Measurements from ENCODE around the gene RARG.

Gene RARG

DNA sequence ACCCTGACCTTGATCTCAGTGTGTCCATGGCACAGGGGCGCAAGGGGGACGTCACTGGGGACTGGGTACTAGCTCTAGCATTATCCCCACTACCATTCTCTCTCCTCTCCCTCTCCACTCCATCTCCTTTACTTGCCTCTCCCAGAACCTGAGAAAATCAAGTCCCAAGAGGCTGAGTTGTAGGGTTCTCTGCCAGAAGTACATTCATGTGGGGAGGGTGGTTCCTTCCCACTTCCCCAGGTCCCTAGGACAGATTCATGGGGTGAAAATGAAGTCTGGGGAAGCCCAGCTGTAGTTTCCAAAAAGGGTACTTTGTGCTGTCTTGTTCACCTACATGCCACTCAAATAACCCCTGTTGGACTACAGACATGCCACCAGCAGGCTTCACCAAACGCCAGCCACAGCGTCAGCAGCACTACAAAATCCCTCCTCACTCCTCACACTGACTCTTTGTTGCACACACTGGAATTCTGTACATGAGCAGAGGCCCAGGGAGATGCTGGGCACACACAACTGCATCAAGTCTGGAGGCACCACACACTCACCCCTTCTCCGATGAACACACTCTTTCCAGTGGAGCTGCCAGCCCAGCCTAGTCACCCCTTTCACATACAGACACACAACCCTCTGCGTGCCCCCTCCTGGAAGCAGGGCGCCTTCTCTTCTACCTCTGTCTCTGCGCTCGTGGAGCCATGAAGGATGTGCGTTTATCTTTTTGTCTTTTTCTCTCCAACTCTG is 6.9 kb downstream of the RARG start:
- no peaks in the 10 kb centered on the region for H3K9me3 ChIP-seq (ENCODE audit: control insufficient read depth, insufficient read depth, low read depth, low read length)
- TF ChIP-seq, protein P1, sequence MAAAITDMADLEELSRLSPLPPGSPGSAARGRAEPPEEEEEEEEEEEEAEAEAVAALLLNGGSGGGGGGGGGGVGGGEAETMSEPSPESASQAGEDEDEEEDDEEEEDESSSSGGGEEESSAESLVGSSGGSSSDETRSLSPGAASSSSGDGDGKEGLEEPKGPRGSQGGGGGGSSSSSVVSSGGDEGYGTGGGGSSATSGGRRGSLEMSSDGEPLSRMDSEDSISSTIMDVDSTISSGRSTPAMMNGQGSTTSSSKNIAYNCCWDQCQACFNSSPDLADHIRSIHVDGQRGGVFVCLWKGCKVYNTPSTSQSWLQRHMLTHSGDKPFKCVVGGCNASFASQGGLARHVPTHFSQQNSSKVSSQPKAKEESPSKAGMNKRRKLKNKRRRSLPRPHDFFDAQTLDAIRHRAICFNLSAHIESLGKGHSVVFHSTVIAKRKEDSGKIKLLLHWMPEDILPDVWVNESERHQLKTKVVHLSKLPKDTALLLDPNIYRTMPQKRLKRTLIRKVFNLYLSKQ (tag by site-specific recombination; IDR thresholded peaks at IDR 0.05; ENCODE audit: borderline replicate concordance): no peak
- TF ChIP-seq ZNF558 (tag by site-specific recombination; IDR thresholded peaks at IDR 0.05) (no peak), ZNF341 (tag by site-specific recombination; IDR thresholded peaks at IDR 0.05; ENCODE audit: low read depth) (peak; percentile 2)
- POLR2A ChIA-PET: interaction anchor here (0.6 to 1.0 kb wide), 3 partner anchors 10 to 901 kb away, joined by 3 to 5 read pairs (median 4); no protein-coding TSS in a partner anchor
- no peaks in the 10 kb centered on the region for H3K36me3 ChIP-seq (ENCODE audit: control insufficient read depth in 2 of 2, insufficient read depth in 1 of 2, low read length in 2 of 2)
- no peak overlapping the region for H3K4me3 ChIP-seq (ENCODE audit: low read depth, low read length)
- CTCF ChIA-PET: interaction anchor here (0.6 to 1.3 kb wide), 5 partner anchors 9 to 61 kb away, joined by 3 read pairs; no protein-coding TSS in a partner anchor
- peaks cover 4% of the 10 kb centered on the region for H3K4me1 ChIP-seq (ENCODE audit: control insufficient read depth, insufficient read depth, low read length)
- H3K27ac ChIP-seq (ENCODE audit: extremely low read depth, low read depth, low read length): no peak overlapping the region

DNA sequence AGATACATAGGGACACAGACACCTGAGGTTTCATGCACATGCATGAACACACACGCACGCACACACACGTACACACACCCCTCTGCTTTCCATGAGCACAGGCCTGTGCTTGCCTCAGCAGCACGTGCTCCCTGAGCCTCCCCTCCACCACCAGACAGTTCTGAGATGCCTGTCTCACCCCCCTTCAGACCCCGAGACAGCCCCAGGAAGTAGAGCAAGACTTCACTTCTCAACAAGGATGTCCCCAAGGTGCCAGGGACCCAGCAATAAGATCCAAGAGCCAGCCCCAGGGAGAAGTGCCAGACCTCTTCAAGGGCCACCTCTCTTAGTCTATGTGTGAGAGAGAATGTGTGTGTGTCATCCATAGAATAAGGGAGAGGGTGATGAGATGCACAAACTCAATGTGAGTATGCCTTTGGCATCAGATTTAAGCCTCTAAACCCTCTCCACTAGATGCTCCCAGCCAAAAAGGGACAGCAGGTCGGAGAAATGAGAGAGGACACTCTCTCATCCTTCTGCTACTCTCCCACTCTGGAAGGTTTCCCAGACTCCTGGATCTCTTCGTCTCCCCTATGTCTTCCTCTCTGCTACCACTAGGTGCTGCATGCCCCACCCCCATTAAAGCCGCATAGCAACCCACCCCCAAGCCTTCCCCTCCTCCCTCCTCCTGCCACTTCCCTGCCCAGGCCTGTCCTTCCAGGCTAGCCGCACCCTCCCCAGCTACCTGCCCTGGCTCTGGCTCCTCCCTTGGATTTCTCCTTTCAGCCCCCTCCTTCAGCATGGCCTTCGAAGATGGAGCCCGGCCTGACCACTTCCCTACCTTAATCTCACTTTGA is 7.7 kb downstream of the RARG start:
- Histone ChIP-seq H3K4me3 (ENCODE audit: low read depth, low read length) (no peak overlapping the region), H3K36me3 (ENCODE audit: control insufficient read depth in 2 of 2, insufficient read depth in 1 of 2, low read length in 2 of 2) (no peaks in the 10 kb centered on the region), H3K27ac (ENCODE audit: extremely low read depth, low read depth, low read length) (no peak overlapping the region), H3K9me3 (ENCODE audit: control insufficient read depth, insufficient read depth, low read depth, low read length) (no peaks in the 10 kb centered on the region), H3K4me1 (ENCODE audit: control insufficient read depth, insufficient read depth, low read length) (peaks cover 4% of the 10 kb centered on the region)
- POLR2A ChIA-PET: interaction anchor here (0.6 to 1.0 kb wide), 3 partner anchors 10 to 901 kb away, joined by 3 to 5 read pairs (median 4); no protein-coding TSS in a partner anchor
- CTCF ChIA-PET: interaction anchor here (0.6 to 1.3 kb wide), 6 partner anchors 9 to 62 kb away, joined by 3 to 5 read pairs (median 3); no protein-coding TSS in a partner anchor
- TF ChIP-seq, protein P2, sequence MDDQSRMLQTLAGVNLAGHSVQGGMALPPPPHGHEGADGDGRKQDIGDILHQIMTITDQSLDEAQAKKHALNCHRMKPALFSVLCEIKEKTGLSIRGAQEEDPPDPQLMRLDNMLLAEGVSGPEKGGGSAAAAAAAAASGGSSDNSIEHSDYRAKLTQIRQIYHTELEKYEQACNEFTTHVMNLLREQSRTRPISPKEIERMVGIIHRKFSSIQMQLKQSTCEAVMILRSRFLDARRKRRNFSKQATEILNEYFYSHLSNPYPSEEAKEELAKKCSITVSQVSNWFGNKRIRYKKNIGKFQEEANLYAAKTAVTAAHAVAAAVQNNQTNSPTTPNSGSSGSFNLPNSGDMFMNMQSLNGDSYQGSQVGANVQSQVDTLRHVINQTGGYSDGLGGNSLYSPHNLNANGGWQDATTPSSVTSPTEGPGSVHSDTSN (CRISPR knock-in tag; IDR thresholded peaks at IDR 0.05): no peak
- TF ChIP-seq ZNF341 (tag by site-specific recombination; IDR thresholded peaks at IDR 0.05; ENCODE audit: low read depth) (peak; percentile 56), PRDM1 (tag by site-specific recombination; IDR thresholded peaks at IDR 0.05) (peak; percentile 89), IKZF3 (tag by site-specific recombination; IDR thresholded peaks at IDR 0.05) (peak; percentile 54; the same call in 1 of the 2 replicates), ZNF560 (tag by site-specific recombination; IDR thresholded peaks at IDR 0.05; ENCODE audit: borderline replicate concordance) (no peak), EGR2 (tag by site-specific recombination; IDR thresholded peaks at IDR 0.05; ENCODE audit: low read depth) (0 out of 2 replicates have a peak, but pooled peaks have one; percentile 23), SP3 (tag by site-specific recombination; IDR thresholded peaks at IDR 0.05) (peak; percentile 71), ZFHX2 (tag by site-specific recombination; conservative IDR thresholded peaks at IDR 0.05) (peak; percentile 14; the same call in 1 of the 2 replicates)
- TF ChIP-seq, protein P3, sequence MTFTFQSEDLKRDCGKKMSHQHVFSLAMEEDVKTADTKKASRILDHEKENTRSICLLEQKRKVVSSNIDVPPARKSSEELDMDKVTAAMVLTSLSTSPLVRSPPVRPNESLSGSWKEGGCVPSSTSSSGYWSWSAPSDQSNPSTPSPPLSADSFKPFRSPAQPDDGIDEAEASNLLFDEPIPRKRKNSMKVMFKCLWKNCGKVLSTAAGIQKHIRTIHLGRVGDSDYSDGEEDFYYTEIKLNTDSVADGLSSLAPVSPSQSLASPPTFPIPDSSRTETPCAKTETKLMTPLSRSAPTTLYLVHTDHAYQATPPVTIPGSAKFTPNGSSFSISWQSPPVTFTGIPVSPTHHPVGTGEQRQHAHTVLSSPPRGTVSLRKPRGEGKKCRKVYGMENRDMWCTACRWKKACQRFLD (tag by site-specific recombination; IDR thresholded peaks at IDR 0.05): no peak
- TF ChIP-seq, protein P4, sequence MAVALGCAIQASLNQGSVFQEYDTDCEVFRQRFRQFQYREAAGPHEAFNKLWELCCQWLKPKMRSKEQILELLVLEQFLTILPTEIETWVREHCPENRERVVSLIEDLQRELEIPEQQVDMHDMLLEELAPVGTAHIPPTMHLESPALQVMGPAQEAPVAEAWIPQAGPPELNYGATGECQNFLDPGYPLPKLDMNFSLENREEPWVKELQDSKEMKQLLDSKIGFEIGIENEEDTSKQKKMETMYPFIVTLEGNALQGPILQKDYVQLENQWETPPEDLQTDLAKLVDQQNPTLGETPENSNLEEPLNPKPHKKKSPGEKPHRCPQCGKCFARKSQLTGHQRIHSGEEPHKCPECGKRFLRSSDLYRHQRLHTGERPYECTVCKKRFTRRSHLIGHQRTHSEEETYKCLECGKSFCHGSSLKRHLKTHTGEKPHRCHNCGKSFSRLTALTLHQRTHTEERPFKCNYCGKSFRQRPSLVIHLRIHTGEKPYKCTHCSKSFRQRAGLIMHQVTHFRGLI (tag by site-specific recombination; IDR thresholded peaks at IDR 0.05): no peak
- TF ChIP-seq, protein P5, sequence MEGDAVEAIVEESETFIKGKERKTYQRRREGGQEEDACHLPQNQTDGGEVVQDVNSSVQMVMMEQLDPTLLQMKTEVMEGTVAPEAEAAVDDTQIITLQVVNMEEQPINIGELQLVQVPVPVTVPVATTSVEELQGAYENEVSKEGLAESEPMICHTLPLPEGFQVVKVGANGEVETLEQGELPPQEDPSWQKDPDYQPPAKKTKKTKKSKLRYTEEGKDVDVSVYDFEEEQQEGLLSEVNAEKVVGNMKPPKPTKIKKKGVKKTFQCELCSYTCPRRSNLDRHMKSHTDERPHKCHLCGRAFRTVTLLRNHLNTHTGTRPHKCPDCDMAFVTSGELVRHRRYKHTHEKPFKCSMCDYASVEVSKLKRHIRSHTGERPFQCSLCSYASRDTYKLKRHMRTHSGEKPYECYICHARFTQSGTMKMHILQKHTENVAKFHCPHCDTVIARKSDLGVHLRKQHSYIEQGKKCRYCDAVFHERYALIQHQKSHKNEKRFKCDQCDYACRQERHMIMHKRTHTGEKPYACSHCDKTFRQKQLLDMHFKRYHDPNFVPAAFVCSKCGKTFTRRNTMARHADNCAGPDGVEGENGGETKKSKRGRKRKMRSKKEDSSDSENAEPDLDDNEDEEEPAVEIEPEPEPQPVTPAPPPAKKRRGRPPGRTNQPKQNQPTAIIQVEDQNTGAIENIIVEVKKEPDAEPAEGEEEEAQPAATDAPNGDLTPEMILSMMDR (tag by site-specific recombination; IDR thresholded peaks at IDR 0.05): peak; percentile 27; the same call in 1 of the 2 replicates
- TF ChIP-seq, protein P6, sequence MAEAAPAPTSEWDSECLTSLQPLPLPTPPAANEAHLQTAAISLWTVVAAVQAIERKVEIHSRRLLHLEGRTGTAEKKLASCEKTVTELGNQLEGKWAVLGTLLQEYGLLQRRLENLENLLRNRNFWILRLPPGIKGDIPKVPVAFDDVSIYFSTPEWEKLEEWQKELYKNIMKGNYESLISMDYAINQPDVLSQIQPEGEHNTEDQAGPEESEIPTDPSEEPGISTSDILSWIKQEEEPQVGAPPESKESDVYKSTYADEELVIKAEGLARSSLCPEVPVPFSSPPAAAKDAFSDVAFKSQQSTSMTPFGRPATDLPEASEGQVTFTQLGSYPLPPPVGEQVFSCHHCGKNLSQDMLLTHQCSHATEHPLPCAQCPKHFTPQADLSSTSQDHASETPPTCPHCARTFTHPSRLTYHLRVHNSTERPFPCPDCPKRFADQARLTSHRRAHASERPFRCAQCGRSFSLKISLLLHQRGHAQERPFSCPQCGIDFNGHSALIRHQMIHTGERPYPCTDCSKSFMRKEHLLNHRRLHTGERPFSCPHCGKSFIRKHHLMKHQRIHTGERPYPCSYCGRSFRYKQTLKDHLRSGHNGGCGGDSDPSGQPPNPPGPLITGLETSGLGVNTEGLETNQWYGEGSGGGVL (tag by site-specific recombination; IDR thresholded peaks at IDR 0.05): peak; percentile 41
- TF ChIP-seq, protein P7, sequence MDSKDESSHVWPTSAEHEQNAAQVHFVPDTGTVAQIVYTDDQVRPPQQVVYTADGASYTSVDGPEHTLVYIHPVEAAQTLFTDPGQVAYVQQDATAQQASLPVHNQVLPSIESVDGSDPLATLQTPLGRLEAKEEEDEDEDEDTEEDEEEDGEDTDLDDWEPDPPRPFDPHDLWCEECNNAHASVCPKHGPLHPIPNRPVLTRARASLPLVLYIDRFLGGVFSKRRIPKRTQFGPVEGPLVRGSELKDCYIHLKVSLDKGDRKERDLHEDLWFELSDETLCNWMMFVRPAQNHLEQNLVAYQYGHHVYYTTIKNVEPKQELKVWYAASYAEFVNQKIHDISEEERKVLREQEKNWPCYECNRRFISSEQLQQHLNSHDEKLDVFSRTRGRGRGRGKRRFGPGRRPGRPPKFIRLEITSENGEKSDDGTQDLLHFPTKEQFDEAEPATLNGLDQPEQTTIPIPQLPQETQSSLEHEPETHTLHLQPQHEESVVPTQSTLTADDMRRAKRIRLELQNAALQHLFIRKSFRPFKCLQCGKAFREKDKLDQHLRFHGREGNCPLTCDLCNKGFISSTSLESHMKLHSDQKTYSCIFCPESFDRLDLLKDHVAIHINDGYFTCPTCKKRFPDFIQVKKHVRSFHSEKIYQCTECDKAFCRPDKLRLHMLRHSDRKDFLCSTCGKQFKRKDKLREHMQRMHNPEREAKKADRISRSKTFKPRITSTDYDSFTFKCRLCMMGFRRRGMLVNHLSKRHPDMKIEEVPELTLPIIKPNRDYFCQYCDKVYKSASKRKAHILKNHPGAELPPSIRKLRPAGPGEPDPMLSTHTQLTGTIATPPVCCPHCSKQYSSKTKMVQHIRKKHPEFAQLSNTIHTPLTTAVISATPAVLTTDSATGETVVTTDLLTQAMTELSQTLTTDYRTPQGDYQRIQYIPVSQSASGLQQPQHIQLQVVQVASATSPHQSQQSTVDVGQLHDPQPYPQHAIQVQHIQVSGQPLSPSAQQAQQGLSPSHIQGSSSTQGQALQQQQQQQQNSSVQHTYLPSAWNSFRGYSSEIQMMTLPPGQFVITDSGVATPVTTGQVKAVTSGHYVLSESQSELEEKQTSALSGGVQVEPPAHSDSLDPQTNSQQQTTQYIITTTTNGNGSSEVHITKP (tag by site-specific recombination; IDR thresholded peaks at IDR 0.05): no peak; the same call in none of the 2 replicates

Measured in HEK293 (cell line).